B cell (primary cell): ENCODE results near the gene PPP6R3. TPM values are rescaled to one million over a fixed set of nuclear protein-coding genes. Genes with fewer than 3 reads are reported as not detected.

Experiments
- ATAC-seq: fragments of 200-7000 bp; cut with Tn5 transposase; one replicate; pipeline ENCODE4 v1.10.0; 2021; ENCODE audit warnings: low read depth, mild to moderate bottlenecking, moderate number of reproducible peaks, moderate library complexity
- CTCF ChIA-PET: fragments of 350-600 bp; sonication (Branson Sonifier 250); formaldehyde crosslinking; loops from one replicate; lab custom pipeline; 2021; ENCODE audit warnings: antibody characterized with exemption, inconsistent platforms; lab: Charles Lee
- POLR2A ChIA-PET: fragments of 350-600 bp; sonication (Branson Sonifier 250); formaldehyde crosslinking; loops from one replicate; lab custom pipeline; 2021; ENCODE audit warnings: antibody characterized with exemption; lab: Charles Lee
- DNase-seq: peaks from one replicate; pipeline ENCODE4 v3.0.0; 2013
- H2AFZ ChIP-seq: 2 replicates; pipeline ENCODE4 v1.6.1; 2012; ENCODE audit warnings: mild to moderate bottlenecking, low read depth, low read length; ENCODE audit not compliant: insufficient read depth, poor library complexity, severe bottlenecking
- H3K27ac ChIP-seq, 2 donors: 1 replicate in 1 of 2; 2 replicates in 1 of 2; pipeline ENCODE4 v1.5.1; 2012 to 2013; ENCODE audit warnings: low read length in 2 of 2, mild to moderate bottlenecking in 2 of 2, moderate library complexity in 1 of 2
- H3K27me3 ChIP-seq, 4 experiments: fragments of 200-600 bp in 1 of 4; sonication (generic) in 1 of 4; replicated peaks in 1 of 4; 1 replicate in 2 of 4; 2 replicates in 2 of 4; pipeline versions ENCODE4 v1.6.1 to v1.7.0; 2013 to 2016; ENCODE audit warnings: low read length in 3 of 4, mild to moderate bottlenecking in 2 of 4, mixed read lengths in 1 of 4, moderate library complexity in 1 of 4; ENCODE audit not compliant: insufficient read depth in 4 of 4, control insufficient read depth in 3 of 4; ENCODE audit errors: control extremely low read depth in 1 of 4
- H3K36me3 ChIP-seq, 2 experiments: replicated peaks in 1 of 2; 1 replicate in 1 of 2; 2 replicates in 1 of 2; pipeline versions ENCODE4 v1.6.1 to v1.7.1; 2013; ENCODE audit warnings: low read length in 1 of 2; ENCODE audit not compliant: insufficient read depth in 2 of 2, control insufficient read depth in 1 of 2; ENCODE audit errors: control extremely low read depth in 1 of 2, extremely low read depth in 1 of 2
- H3K4me1 ChIP-seq, 2 donors: fragments of 200-600 bp in 1 of 2; sonication (generic) in 1 of 2; 1 replicate in 1 of 2; 2 replicates in 1 of 2; pipeline versions ENCODE4 v1.5.1 to v1.6.1; 2013 to 2017; ENCODE audit warnings: low read length in 2 of 2; ENCODE audit not compliant: control insufficient read depth in 2 of 2, insufficient read depth in 2 of 2
- H3K4me2 ChIP-seq: replicated peaks from 2 replicates; pipeline ENCODE3; 2012; ENCODE audit warnings: mild to moderate bottlenecking, low read depth, low read length; ENCODE audit not compliant: poor library complexity, severe bottlenecking
- H3K4me3 ChIP-seq, 5 experiments: fragments of 200-600 bp in 1 of 5; sonication (generic) in 1 of 5; 1 replicate in 3 of 5; 2 replicates in 2 of 5; pipeline versions ENCODE4 v1.5.1 to v1.7.0; 2011 to 2016; ENCODE audit warnings: low read length in 4 of 5, mild to moderate bottlenecking in 4 of 5, low read depth in 2 of 5, control low read depth in 1 of 5, moderate library complexity in 1 of 5; ENCODE audit not compliant: insufficient read depth in 1 of 5; ENCODE audit errors: control extremely low read depth in 1 of 5, extremely low read depth in 1 of 5
- H3K79me2 ChIP-seq: fragments of 200-600 bp; sonication (generic); one replicate; pipeline ENCODE4 v1.6.0; 2016; ENCODE audit warnings: low read length; ENCODE audit not compliant: control insufficient read depth, insufficient read depth
- H3K9ac ChIP-seq: fragments of 200-600 bp; sonication (generic); 2 replicates; pipeline ENCODE4 v1.6.1; 2017; ENCODE audit warnings: mild to moderate bottlenecking, low read length, moderate library complexity
- H3K9me3 ChIP-seq, 3 donors: one replicate each; pipeline versions ENCODE4 v1.6.1 to v1.7.1; 2013; ENCODE audit warnings: low read length in 2 of 3; ENCODE audit not compliant: control insufficient read depth in 2 of 3, insufficient read depth in 1 of 3; ENCODE audit errors: control extremely low read depth in 1 of 3
- H4K20me1 ChIP-seq: 2 replicates; pipeline ENCODE4 v1.6.0; 2012; ENCODE audit warnings: mild to moderate bottlenecking, low read length; ENCODE audit not compliant: insufficient read depth, control insufficient read depth, poor library complexity, severe bottlenecking
- H3K27ac Mint-ChIP-seq: one replicate; pipeline ENCODE4 v1.8.0; 2021; ENCODE audit warnings: mixed read lengths
- H3K27me3 Mint-ChIP-seq: one replicate; pipeline ENCODE4 v1.8.0; 2021; ENCODE audit warnings: mixed read lengths
- H3K4me1 Mint-ChIP-seq: one replicate; pipeline ENCODE4 v1.8.0; 2021; ENCODE audit warnings: mixed read lengths
- H3K4me3 Mint-ChIP-seq: one replicate; pipeline ENCODE4 v1.8.0; 2021; ENCODE audit warnings: mixed read lengths
- H3K9me3 Mint-ChIP-seq: one replicate; pipeline ENCODE4 v1.8.0; 2022; ENCODE audit warnings: mixed read lengths; ENCODE audit not compliant: insufficient read depth
- CTCF ChIP-seq: fragments of 200-600 bp; IDR thresholded peaks from one replicate; pipeline ENCODE4 v1.8.0; 2022; ENCODE audit warnings: antibody characterized with exemption, mild to moderate bottlenecking
- EZH2 ChIP-seq: IDR thresholded peaks from 2 replicates; pipeline ENCODE4 v1.6.1; 2012; ENCODE audit warnings: borderline replicate concordance, low read depth, mild to moderate bottlenecking, moderate library complexity, low read length; ENCODE audit not compliant: insufficient read depth, poor library complexity, severe bottlenecking
- WGBS: methylation state at CpG from one replicate; pipeline ENCODE4 v1.1.5; 2013; ENCODE audit warnings: missing lambda C conversion rate; ENCODE audit not compliant: insufficient coverage; 5-methylcytosine and 5-hydroxymethylcytosine counted together
- intact Hi-C: fragments of 100-400 bp; cut with micrococcal nuclease; formaldehyde crosslinking; loops from one replicate; pipeline ENCODE4 v1.10.0; 2022
- polyA plus RNA-seq: library from polyadenylated mRNA; depleted of rRNA; stranded (reverse); fragments of >200 nt; gene quantifications from 2 replicates; pipeline ENCODE4 v1.2.3, GENCODE V29; 2012
- total RNA-seq, 2 donors: library from RNA; stranded (reverse); fragments of 120-200 nt in 1 of 2; gene quantifications; 1 replicate in 1 of 2; 2 replicates in 1 of 2; pipeline versions ENCODE4 v1.2.3 to v1.2.4, GENCODE V29; 2013 to 2022

PPP6R3 gene
- total and polyA plus RNA-seq, 2 donors (not counting 1 experiment from before 2014, with no cell fraction given) = 48.5 to 159 TPM

- Mint-ChIP-seq H3K4me3 (no peak overlapping the region), H3K27me3 (no peaks in the 10 kb centered on the region), H3K27ac (no peak overlapping the region), H3K9me3 (no peaks in the 10 kb centered on the region), H3K4me1 (no peaks in the 10 kb centered on the region)
- peaks cover 10% of the 10 kb centered on the region for H3K79me2 ChIP-seq
- no peak overlapping the region for H3K4me2 ChIP-seq
- H3K27me3 ChIP-seq = no peaks in the 10 kb centered on the region
- H3K9ac ChIP-seq = no peak overlapping the region
- H4K20me1 ChIP-seq = peaks cover 37% of the 10 kb centered on the region
- intact Hi-C loops = no loop called here
- CTCF ChIA-PET = interaction anchor here (0.6 to 1.0 kb wide), 3 partner anchors 9 to 1038 kb away, joined by 3 to 4 read pairs (median 3); no protein-coding TSS in a partner anchor
- 100% methylated on average over 2 of the region's 4 CpGs for WGBS
- no peak overlapping the region for H3K4me3 ChIP-seq
- DNase-seq (no peak), ATAC-seq (no peak)
- no peak overlapping the region for H2AFZ ChIP-seq
- TF ChIP-seq EZH2 = no peak
- no peak for TF ChIP-seq CTCF
- POLR2A ChIA-PET = no interaction called here
- H3K4me1 ChIP-seq = no peaks in the 10 kb centered on the region
- H3K27ac ChIP-seq = no peak overlapping the region
- H3K9me3 ChIP-seq = no peaks in the 10 kb centered on the region
- peaks cover 19 to 91% of the 10 kb centered on the region in 2 experiments for H3K36me3 ChIP-seq
These were observed 114.6 kb downstream of the PPP6R3 start for GRCh38 chr11:68575025-68575665.

- H3K9me3 Mint-ChIP-seq = no peaks in the 10 kb centered on the region
- peaks cover 27% of the 10 kb centered on the region for H4K20me1 ChIP-seq
- H3K27me3 ChIP-seq = no peaks in the 10 kb centered on the region
- H3K4me3 ChIP-seq = no peak overlapping the region
- no peak overlapping the region for H3K4me2 ChIP-seq
- H3K27me3 Mint-ChIP-seq = no peaks in the 10 kb centered on the region
- no peaks in the 10 kb centered on the region for H3K4me1 ChIP-seq
- H3K79me2 ChIP-seq = peaks cover 3% of the 10 kb centered on the region
- peaks cover 13% of the 10 kb centered on the region for H3K4me1 Mint-ChIP-seq
- ATAC-seq = no peak
- H3K27ac ChIP-seq = no peak overlapping the region
- WGBS = no CpG with 5 or more reads among the region's 5 CpGs
- TF ChIP-seq CTCF = no peak
- TF ChIP-seq EZH2 = no peak
- intact Hi-C loops = no loop called here
- ChIA-PET POLR2A (no interaction called here), CTCF (interaction anchor here (0.6 kb wide), 1 partner anchor 264 kb away, joined by 3 read pairs; no protein-coding TSS in a partner anchor)
- H2AFZ ChIP-seq = no peak overlapping the region
- H3K36me3 ChIP-seq = peaks cover 36 to 88% of the 10 kb centered on the region in 2 experiments
- no peak overlapping the region for H3K9ac ChIP-seq
- no peak overlapping the region for H3K27ac Mint-ChIP-seq
- no peak for DNase-seq
- no peaks in the 10 kb centered on the region for H3K9me3 ChIP-seq
- no peak overlapping the region for H3K4me3 Mint-ChIP-seq
These were observed 118.9 kb downstream of the PPP6R3 start for GRCh38 chr11:68579455-68579854.
